Type B pancreatic cell (in vitro differentiated cells): Measurements from ENCODE around the gene CUX1. TPM values are rescaled to one million over a fixed set of nuclear protein-coding genes. Genes with fewer than 3 reads are reported as not detected.
"Not testable (repeated sequence)": the region's sequence is repeated elsewhere in the genome, so short reads cannot be mapped to it uniquely, and the experiment has no call there.

Experiments
- DNase-seq: peaks from one replicate; pipeline ENCODE4 v3.0.0; 2021; ENCODE audit warnings: mixed read lengths; ENCODE audit not compliant: unreplicated experiment; ENCODE audit errors: extremely low spot score
- H3K27ac Mint-ChIP-seq: 2 replicates; pipeline ENCODE4 v1.8.0; 2021; ENCODE audit warnings: mild to moderate bottlenecking, mixed read lengths
- H3K27me3 Mint-ChIP-seq: 2 replicates; pipeline ENCODE4 v1.8.0; 2021; ENCODE audit warnings: mixed read lengths
- H3K36me3 Mint-ChIP-seq: 2 replicates; pipeline ENCODE4 v1.8.0; 2021; ENCODE audit warnings: mixed read lengths
- H3K4me1 Mint-ChIP-seq: one replicate; pipeline ENCODE4 v1.8.0; 2021; ENCODE audit warnings: mixed read lengths; ENCODE audit not compliant: unreplicated experiment
- H3K4me3 Mint-ChIP-seq: 2 replicates; pipeline ENCODE4 v1.8.0; 2021; ENCODE audit warnings: mild to moderate bottlenecking, mixed read lengths
- H3K9me3 Mint-ChIP-seq: 2 replicates; pipeline ENCODE4 v1.8.0; 2021; ENCODE audit warnings: mixed read lengths
- CTCF ChIP-seq: fragments of 200-600 bp; sonication (generic); conservative IDR thresholded peaks from 2 replicates; pipeline ENCODE4 v1.5.0; 2021; ENCODE audit warnings: antibody characterized with exemption, mild to moderate bottlenecking
- total RNA-seq: library from RNA; stranded (reverse); gene quantifications from 2 replicates; pipeline ENCODE4 v1.2.1, GENCODE V29; 2021; ENCODE audit warnings: low replicate concordance

Gene CUX1
- total RNA-seq, 1 donor from 2014 or later: 76.4 TPM

DNA sequence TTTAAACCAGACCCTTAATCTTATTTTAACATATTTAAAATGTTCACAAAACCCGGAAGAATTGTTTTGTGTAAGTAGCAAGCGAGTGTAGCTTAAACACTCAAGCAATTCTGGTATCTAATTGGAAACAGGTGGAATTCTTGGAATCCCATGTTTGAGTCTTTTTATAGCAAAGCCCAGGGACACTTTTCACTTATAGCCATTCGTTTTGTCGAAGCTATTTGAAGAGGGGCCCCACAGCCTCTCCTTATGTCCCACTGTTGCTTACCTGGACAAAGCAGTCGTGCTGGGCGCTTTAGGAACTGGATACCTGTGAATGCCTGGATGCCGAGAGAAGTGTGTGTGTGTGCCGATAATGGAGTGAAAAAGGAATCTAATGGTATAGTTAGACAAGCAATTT is 3.3 kb downstream of the CUX1 start:
- Mint-ChIP-seq H3K4me1 (peaks cover 53% of the 10 kb centered on the region), H3K27me3 (peaks cover 11% of the 10 kb centered on the region), H3K4me3 (peak overlapping the region; percentile 40), H3K9me3 (no peaks in the 10 kb centered on the region), H3K27ac (peak overlapping the region; percentile 89), H3K36me3 (no peaks in the 10 kb centered on the region)
- no peak for DNase-seq
- no peak for TF ChIP-seq CTCF

DNA sequence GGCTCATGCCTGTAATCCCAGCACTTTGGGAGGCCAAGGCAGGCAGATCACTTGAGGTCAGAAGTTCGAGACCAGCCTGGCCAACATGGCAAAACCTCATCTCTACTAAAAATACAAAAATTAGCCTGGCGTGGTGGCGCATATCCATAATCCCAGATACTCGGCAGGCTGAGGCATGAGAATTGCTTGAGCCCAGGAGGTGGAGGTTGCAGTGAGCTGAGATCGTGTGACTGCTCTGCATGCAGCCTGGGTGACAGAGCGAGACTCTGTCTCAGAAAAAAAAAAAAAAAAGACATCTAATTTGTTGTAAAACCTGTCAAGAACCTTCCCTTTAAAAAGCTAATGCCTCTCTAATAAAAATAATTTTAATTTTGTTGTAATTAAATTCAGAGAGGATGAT is 5.2 kb downstream of the CUX1 start:
- H3K4me3 Mint-ChIP-seq, H3K9me3 Mint-ChIP-seq, H3K36me3 Mint-ChIP-seq, H3K27ac Mint-ChIP-seq, H3K27me3 Mint-ChIP-seq, DNase-seq: not testable (repeated sequence)
- H3K4me1 Mint-ChIP-seq: peaks cover 66% of the 10 kb centered on the region

- no peak for TF ChIP-seq CTCF
- Mint-ChIP-seq H3K9me3 (no peaks in the 10 kb centered on the region), H3K4me3 (peak overlapping the region; percentile 18), H3K4me1 (peaks cover 64% of the 10 kb centered on the region), H3K27ac (peak overlapping the region; percentile 54), H3K36me3 (peaks cover 4% of the 10 kb centered on the region), H3K27me3 (peaks cover 5% of the 10 kb centered on the region)
- DNase-seq: no peak
These were observed 5.7 kb downstream of the CUX1 start for GRCh38 chr7:101823096-101823495.

DNA sequence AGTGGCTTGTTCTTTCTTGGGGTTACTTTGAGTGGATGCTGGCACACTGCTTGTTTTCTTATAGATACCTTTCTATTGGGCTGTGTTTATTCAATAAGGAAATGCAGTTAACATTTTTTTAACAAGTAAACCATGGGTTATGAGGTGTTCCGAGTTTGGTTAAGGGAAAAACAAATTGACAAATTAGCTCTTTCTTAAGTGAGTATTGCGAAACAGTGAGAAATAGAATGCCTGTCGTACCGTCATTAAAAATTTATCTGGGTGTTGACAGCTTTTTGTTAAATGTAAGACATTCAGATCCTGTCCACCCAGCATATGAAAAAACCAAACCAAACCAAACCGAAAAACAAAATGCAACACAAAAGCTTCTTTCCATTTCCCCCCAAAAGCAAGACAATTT is 6.2 kb downstream of the CUX1 start:
- Mint-ChIP-seq H3K36me3 (peaks cover 4% of the 10 kb centered on the region), H3K27me3 (peaks cover under 1% of the 10 kb centered on the region), H3K4me3 (peak overlapping the region; percentile 18), H3K27ac (peak overlapping the region; percentile 54), H3K9me3 (no peaks in the 10 kb centered on the region), H3K4me1 (peaks cover 59% of the 10 kb centered on the region)
- DNase-seq: no peak
- TF ChIP-seq CTCF: no peak

GRCh38 chr7:101824440-101824839 is 7.0 kb downstream of the CUX1 start:
- Mint-ChIP-seq H3K36me3 (peaks cover 4% of the 10 kb centered on the region), H3K4me1 (peaks cover 57% of the 10 kb centered on the region), H3K9me3 (no peaks in the 10 kb centered on the region), H3K4me3 (no peak overlapping the region), H3K27me3 (no peaks in the 10 kb centered on the region), H3K27ac (no peak overlapping the region)
- TF ChIP-seq CTCF: no peak
- DNase-seq: no peak

DNA sequence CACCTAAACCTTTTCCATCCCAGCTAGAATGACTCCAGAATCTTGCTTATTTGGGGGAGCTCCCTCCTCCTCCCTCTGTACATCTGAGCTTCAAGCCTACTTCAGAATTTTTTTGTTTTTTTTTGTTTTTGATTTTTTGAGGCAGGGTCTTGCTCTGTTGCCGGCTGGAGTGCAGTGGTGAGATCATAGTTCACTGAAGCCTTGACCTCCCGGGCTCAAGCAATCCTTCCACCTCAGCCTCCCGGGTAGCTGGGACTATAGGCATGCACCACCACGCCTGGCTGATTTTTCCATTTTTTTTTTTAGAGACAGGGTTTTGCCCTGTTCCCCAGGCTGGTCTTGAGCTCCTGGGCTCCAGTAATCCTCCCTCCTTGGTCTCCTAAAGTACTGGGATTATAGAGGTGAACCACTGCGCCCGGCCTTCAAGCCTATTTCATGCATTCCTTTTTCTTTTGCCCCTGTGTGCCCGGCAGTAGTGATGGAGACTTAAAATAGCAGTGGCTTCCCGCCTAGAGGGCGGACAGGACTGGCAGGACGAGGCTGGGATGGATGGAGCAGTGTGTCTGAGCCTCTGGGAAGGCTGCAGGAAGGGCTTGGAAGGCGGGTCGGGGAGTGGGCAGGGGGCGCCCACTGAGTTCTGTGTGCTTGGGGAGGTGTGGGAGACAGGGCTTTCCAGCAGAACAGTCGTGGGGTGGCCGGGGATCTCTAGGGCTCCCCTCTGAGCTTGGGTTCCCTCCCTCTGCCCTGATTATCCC is 8.8 kb downstream of the CUX1 start:
- Mint-ChIP-seq H3K27me3 (no peaks in the 10 kb centered on the region), H3K27ac (peak overlapping the region; percentile 62), H3K4me1 (peaks cover 40% of the 10 kb centered on the region), H3K9me3 (no peaks in the 10 kb centered on the region), H3K4me3 (no peak overlapping the region), H3K36me3 (peaks cover 4% of the 10 kb centered on the region)
- no peak for DNase-seq
- no peak for TF ChIP-seq CTCF
